ENCODE results near the gene LRRC17.
"Not testable (repeated sequence)": the region's sequence is repeated elsewhere in the genome, so short reads cannot be mapped to it uniquely, and the experiment has no call there.

LRRC17 gene

DNA sequence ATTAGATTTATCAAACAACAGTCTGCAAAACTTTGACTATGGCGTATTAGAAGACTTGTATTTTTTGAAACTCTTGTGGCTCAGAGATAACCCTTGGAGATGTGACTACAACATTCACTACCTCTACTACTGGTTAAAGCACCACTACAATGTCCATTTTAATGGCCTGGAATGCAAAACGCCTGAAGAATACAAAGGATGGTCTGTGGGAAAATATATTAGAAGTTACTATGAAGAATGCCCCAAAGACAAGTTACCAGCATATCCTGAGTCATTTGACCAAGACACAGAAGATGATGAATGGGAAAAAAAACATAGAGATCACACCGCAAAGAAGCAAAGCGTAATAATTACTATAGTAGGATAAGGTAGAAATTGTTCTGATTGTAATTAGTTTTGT lies 31.4 kb downstream of the LRRC17 start:
- no peaks in the 10 kb centered on the region for H3K27me3 Mint-ChIP-seq
- H3K4me1 Mint-ChIP-seq = no peaks in the 10 kb centered on the region
- no peak overlapping the region for H3K27ac Mint-ChIP-seq
- no peaks in the 10 kb centered on the region for H3K36me3 Mint-ChIP-seq
- no peaks in the 10 kb centered on the region for H3K9me3 Mint-ChIP-seq
- H3K4me3 Mint-ChIP-seq = no peak overlapping the region

DNA sequence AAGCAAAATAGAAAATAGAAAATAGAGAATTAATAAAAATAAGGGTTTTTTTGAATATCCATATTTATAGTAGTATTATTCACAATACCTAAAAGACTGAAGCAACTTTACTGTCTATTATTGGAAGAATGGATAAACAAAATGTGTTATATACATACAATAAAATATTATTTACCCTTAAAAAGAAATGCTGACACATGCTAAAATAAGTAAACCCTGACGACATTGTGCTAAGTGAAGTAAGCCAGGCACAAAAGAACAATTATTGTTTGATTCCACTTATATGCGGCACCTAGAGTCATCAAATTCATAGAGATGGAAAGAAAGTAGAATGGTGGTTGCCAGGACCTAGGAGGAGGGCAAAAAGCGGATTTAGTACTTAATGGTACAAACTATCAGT lies 39.0 kb downstream of the LRRC17 start:
- H3K27ac Mint-ChIP-seq = no peak overlapping the region

GRCh38 chr7:102953406-102953805 lies 40.6 kb downstream of the LRRC17 start:
- Mint-ChIP-seq H3K27me3 (no peaks in the 10 kb centered on the region), H3K4me1 (no peaks in the 10 kb centered on the region), H3K4me3 (no peak overlapping the region)

More for the DNA sequence above, 39.0 kb downstream of the LRRC17 start:
- Mint-ChIP-seq H3K4me1 (no peaks in the 10 kb centered on the region), H3K9me3 (peaks cover 14% of the 10 kb centered on the region), H3K27me3 (no peaks in the 10 kb centered on the region), H3K4me3 (no peak overlapping the region), H3K36me3 (peaks cover 8% of the 10 kb centered on the region)

GRCh38 chr7:102954359-102954758 lies 41.6 kb downstream of the LRRC17 start:
- H3K4me3 Mint-ChIP-seq, H3K4me1 Mint-ChIP-seq, H3K36me3 Mint-ChIP-seq, H3K27ac Mint-ChIP-seq, H3K27me3 Mint-ChIP-seq: not testable (repeated sequence)
- peaks cover 14% of the 10 kb centered on the region for H3K9me3 Mint-ChIP-seq

More at GRCh38 chr7:102953406-102953805, 40.6 kb downstream of the LRRC17 start:
- Mint-ChIP-seq H3K36me3 (peaks cover 8% of the 10 kb centered on the region), H3K27ac (no peak overlapping the region), H3K9me3 (peaks cover 14% of the 10 kb centered on the region)

GRCh38 chr7:102958004-102958403 lies 45.2 kb downstream of the LRRC17 start:
- not testable (repeated sequence) for H3K4me1 Mint-ChIP-seq, H3K4me3 Mint-ChIP-seq, H3K27me3 Mint-ChIP-seq, H3K27ac Mint-ChIP-seq, H3K36me3 Mint-ChIP-seq, H3K9me3 Mint-ChIP-seq

- H3K27me3 Mint-ChIP-seq = not testable (repeated sequence)
These were observed 49.2 kb downstream of the LRRC17 start for GRCh38 chr7:102961993-102962392.

GRCh38 chr7:102966465-102966864 lies 53.7 kb downstream of the LRRC17 start:
- no peak overlapping the region for H3K27ac Mint-ChIP-seq
- no peaks in the 10 kb centered on the region for H3K4me1 Mint-ChIP-seq
- no peaks in the 10 kb centered on the region for H3K27me3 Mint-ChIP-seq
- no peaks in the 10 kb centered on the region for H3K36me3 Mint-ChIP-seq
- no peak overlapping the region for H3K4me3 Mint-ChIP-seq
- no peaks in the 10 kb centered on the region for H3K9me3 Mint-ChIP-seq

More at GRCh38 chr7:102961993-102962392, 49.2 kb downstream of the LRRC17 start:
- not testable (repeated sequence) for H3K27ac Mint-ChIP-seq, H3K36me3 Mint-ChIP-seq, H3K9me3 Mint-ChIP-seq, H3K4me1 Mint-ChIP-seq, H3K4me3 Mint-ChIP-seq

GRCh38 chr7:102967798-102968197 lies 55.0 kb downstream of the LRRC17 start:
- H3K9me3 Mint-ChIP-seq = no peaks in the 10 kb centered on the region
- H3K27ac Mint-ChIP-seq = no peak overlapping the region
- H3K4me1 Mint-ChIP-seq = no peaks in the 10 kb centered on the region
- no peaks in the 10 kb centered on the region for H3K36me3 Mint-ChIP-seq
- no peaks in the 10 kb centered on the region for H3K27me3 Mint-ChIP-seq
- no peak overlapping the region for H3K4me3 Mint-ChIP-seq

DNA sequence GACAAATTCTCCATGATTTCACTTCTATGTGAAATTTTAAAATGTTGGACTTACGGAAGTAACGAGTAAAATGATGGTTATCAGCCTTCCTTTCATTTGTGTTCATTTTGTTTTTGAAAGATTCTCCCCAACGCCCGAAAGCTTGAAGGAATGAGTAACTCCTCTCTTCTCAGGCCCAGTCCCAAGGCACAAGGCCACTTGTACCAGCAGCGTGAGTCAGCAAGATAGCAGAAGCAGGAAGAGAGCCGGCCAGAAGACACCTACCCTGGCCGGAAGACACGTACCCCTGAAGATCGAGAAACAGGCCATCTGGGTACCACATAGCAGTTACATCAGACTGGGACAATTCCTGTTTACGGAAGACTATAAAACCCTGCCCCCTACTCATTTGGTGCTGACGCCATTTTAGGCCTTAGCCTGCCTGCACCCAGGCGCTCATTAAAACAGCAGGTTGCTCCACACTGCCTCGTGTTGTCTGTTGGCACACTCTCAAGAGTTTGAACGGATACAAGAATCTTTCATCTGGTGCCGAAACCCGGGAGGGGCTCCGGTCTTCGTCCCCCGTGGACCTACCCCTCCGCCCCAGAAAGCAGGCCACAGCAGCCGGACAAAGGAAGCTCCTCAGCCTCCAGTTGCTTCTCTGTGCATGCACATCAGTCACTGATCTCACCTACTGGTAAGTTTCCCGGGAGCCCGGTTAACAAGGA lies 60.4 kb downstream of the LRRC17 start:
- no peaks in the 10 kb centered on the region for H3K9me3 Mint-ChIP-seq

GRCh38 chr7:102974366-102975236 lies 61.8 kb downstream of the LRRC17 start:
- Mint-ChIP-seq H3K27me3 (no peaks in the 10 kb centered on the region), H3K27ac (no peak overlapping the region), H3K4me3 (no peak overlapping the region), H3K36me3 (no peaks in the 10 kb centered on the region), H3K9me3 (no peaks in the 10 kb centered on the region), H3K4me1 (no peaks in the 10 kb centered on the region)

More for the DNA sequence above, 60.4 kb downstream of the LRRC17 start:
- Mint-ChIP-seq H3K4me3 (no peak overlapping the region), H3K36me3 (no peaks in the 10 kb centered on the region), H3K27ac (no peak overlapping the region), H3K4me1 (no peaks in the 10 kb centered on the region), H3K27me3 (no peaks in the 10 kb centered on the region)

GRCh38 chr7:102975854-102976253 lies 63.1 kb downstream of the LRRC17 start:
- no peaks in the 10 kb centered on the region for H3K4me1 Mint-ChIP-seq
- H3K36me3 Mint-ChIP-seq = no peaks in the 10 kb centered on the region
- no peaks in the 10 kb centered on the region for H3K27me3 Mint-ChIP-seq
- H3K4me3 Mint-ChIP-seq = no peak overlapping the region
- no peaks in the 10 kb centered on the region for H3K9me3 Mint-ChIP-seq
- H3K27ac Mint-ChIP-seq = no peak overlapping the region

DNA sequence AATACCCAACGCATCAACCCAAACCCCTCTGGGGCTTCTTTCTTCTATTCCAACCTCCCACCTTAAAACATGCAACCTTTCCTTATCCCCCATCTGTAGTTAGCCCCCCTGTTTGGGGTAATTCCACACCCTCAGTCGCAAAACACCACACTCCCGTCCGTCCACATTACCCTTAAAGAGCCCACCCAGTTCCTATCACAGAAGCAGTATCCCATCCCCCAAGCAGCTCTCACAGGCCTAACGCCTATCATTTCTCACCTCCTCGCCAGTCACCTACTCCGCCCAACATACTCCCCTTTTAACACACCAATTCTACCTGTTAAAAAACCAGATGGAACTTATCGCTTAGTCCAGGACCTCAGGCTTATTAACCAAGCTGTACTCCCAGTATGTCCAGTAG lies 63.7 kb downstream of the LRRC17 start:
- H3K27me3 Mint-ChIP-seq = no peaks in the 10 kb centered on the region
- no peaks in the 10 kb centered on the region for H3K9me3 Mint-ChIP-seq
- H3K27ac Mint-ChIP-seq = no peak overlapping the region

GRCh38 chr7:102977586-102977985 lies 64.8 kb downstream of the LRRC17 start:
- H3K36me3 Mint-ChIP-seq, H3K4me3 Mint-ChIP-seq, H3K4me1 Mint-ChIP-seq, H3K27ac Mint-ChIP-seq, H3K27me3 Mint-ChIP-seq, H3K9me3 Mint-ChIP-seq: not testable (repeated sequence)

More for the DNA sequence above, 63.7 kb downstream of the LRRC17 start:
- no peaks in the 10 kb centered on the region for H3K4me1 Mint-ChIP-seq
- no peak overlapping the region for H3K4me3 Mint-ChIP-seq
- H3K36me3 Mint-ChIP-seq = no peaks in the 10 kb centered on the region

DNA sequence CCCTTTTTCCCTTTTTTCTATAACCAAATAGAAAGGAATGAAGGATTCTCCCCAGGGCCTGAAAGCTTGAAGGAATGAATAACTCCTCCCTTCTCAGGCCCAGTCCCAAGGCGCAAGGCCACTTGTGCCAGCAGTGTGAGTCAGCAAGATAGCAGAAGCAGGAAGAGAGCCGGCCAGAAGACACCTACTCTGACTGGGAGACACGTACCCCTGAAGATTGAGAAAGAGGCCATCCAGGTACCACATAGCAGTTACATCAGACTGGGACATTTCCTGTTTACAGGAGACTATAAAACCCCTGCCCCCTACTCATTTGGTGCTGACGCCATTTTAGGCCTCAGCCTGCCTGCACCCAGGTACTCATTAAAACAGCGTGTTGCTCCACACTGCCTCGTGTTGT lies 65.5 kb downstream of the LRRC17 start:
- H3K4me1 Mint-ChIP-seq = no peaks in the 10 kb centered on the region
- H3K4me3 Mint-ChIP-seq = no peak overlapping the region
- H3K27ac Mint-ChIP-seq = no peak overlapping the region
- H3K36me3 Mint-ChIP-seq = no peaks in the 10 kb centered on the region
- H3K9me3 Mint-ChIP-seq = no peaks in the 10 kb centered on the region
- no peaks in the 10 kb centered on the region for H3K27me3 Mint-ChIP-seq

DNA sequence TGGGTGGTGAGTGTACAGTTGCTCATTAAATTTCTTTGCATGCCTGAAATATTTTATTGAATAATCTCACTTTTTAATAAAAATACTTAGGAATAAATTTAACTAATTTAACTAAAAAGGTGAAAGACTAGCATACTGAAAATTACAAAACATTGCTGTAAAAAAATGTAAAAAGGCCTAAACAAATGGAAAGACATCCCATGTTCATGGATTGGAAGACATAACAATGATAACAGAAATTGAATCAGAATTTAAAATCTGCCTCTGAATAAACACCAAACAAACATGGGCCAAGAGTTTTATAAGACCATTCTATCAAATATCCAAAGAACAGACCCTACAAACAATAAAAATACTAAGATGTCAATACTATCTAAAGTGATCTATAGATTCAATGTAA lies 66.9 kb downstream of the LRRC17 start:
- no peaks in the 10 kb centered on the region for H3K36me3 Mint-ChIP-seq
- no peaks in the 10 kb centered on the region for H3K9me3 Mint-ChIP-seq
- H3K27ac Mint-ChIP-seq = no peak overlapping the region
- H3K27me3 Mint-ChIP-seq = no peaks in the 10 kb centered on the region
- H3K4me3 Mint-ChIP-seq = no peak overlapping the region
- no peaks in the 10 kb centered on the region for H3K4me1 Mint-ChIP-seq

DNA sequence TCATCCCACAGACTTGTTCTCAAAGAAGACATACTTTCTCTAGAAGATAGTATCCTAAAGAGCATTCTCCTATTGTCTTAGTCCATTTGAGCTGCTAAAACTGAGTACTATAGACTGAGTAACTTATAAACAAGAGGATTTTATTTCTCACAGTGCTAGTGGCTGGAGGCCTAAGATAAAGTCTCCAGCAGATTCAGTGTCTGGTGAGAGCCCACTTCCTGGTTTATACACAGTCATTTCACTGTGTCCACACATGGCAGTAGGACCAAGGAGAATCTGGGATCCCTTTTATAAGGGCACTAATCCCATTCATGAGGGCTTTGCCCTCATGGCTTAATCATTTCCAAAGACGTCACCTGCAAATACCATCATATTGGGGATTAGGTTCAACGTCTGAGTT lies 68.7 kb downstream of the LRRC17 start:
- Mint-ChIP-seq H3K4me3 (no peak overlapping the region), H3K4me1 (no peaks in the 10 kb centered on the region), H3K27ac (no peak overlapping the region), H3K9me3 (no peaks in the 10 kb centered on the region), H3K27me3 (no peaks in the 10 kb centered on the region), H3K36me3 (no peaks in the 10 kb centered on the region)

Measured in activated naive CD4-positive, alpha-beta T cell treated with anti-CD3 and anti-CD28 coated beads, Interleukin-2, amount 50 U/mL, for 24 hours (primary cell).